ENCODE results near the gene CHST12.

DNA sequence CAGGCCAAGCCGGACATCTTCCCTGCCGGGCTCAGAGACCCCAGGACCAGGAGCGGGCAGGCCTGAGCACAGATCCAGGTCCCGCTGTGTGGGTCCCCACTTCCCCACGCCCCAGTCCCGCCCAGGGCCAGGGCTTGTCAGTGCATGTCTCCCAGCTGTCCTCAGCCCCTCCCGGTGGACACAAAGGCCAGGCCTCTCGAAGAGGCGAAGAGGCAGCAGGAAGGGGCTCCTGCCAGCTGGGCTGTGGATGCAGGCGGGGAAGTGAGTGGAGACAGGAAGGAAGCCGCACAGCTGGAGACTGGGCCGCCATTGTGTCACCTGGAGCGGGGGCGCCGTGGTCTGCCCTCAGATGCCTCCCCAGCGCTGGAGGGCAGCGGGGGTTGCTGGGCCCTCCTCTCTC lies 68.0 kb downstream of the CHST12 start:
- TF ChIP-seq POLR2A (IDR thresholded peaks at IDR 0.05) (no peak), CTCF (IDR thresholded peaks at IDR 0.05) (no peak), POLR2AphosphoS5 (IDR thresholded peaks at IDR 0.05) (peak in 1 of 2 donors; percentile 7), EP300 (IDR thresholded peaks at IDR 0.05) (no peak)
